ENCODE results near the gene DENND1A. TPM values are rescaled to one million over a fixed set of nuclear protein-coding genes. Genes with fewer than 3 reads are reported as not detected.
"Not testable (repeated sequence)": the region's sequence is repeated elsewhere in the genome, so short reads cannot be mapped to it uniquely, and the experiment has no call there.

Gene DENND1A
- polyA plus RNA-seq = 1 to 10 TPM; 2.6 to 7.5 (median 3.4) TPM

- peak; percentile 77 to 83 (median 81) for DNase-seq
- Mint-ChIP-seq H3K4me1 (peaks cover 29 to 30% of the 10 kb centered on the region in 2 donors), H3K36me3 (no peaks in the 10 kb centered on the region), H3K9me3 (no peaks in the 10 kb centered on the region), H3K4me3 (peak within 1 kb of the TSS; percentile 85 to 89 (median 87)), H3K27ac (peak within 1 kb of the TSS; percentile 52 to 87 (median 82)), H3K27me3 (ENCODE audit: low read depth in 3 of 3) (peaks cover 9 to 16% (median 9%) of the 10 kb centered on the region in 3 donors)
Observed at GRCh38 chr9:123929870-123930831, at the start of gene DENND1A. DENND1A (minus strand) TSS chr9:123930126; CDS start chr9:123929905, 221 bp downstream.

GRCh38 chr9:123978981-123979380 is 49.1 kb upstream of the DENND1A start:
- H3K36me3 Mint-ChIP-seq = no peaks in the 10 kb centered on the region
- no peaks in the 10 kb centered on the region for H3K9me3 Mint-ChIP-seq
- DNase-seq = no peak
- no peaks in the 10 kb centered on the region for H3K4me1 Mint-ChIP-seq
- no peak overlapping the region for H3K4me3 Mint-ChIP-seq
- no peak overlapping the region for H3K27ac Mint-ChIP-seq
- peaks cover 0 to 17% (median 3%) of the 10 kb centered on the region in 3 donors for H3K27me3 Mint-ChIP-seq (ENCODE audit: low read depth in 3 of 3)

DNA sequence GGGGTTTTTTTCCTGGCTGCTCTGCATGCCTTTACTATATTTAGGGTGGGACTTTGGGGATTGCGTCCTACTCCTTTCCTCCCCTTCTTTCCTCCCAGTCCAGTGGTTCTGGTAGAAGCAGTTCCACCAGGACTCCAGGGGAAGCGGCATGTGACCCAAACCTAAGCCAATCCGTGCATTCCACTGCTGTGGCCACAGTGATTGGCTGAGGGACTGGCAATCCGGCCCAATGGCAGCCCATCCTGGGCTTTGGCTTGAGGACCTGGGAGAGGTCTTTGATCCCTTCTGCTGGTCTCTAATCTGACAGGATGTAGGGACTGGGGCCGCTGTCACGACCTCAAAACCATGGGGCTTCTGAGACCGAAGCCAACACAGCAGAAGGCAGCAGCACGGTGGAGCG is 46.7 kb upstream of the DENND1A start:
- not testable (repeated sequence) for H3K4me3 Mint-ChIP-seq, H3K9me3 Mint-ChIP-seq, H3K4me1 Mint-ChIP-seq, H3K27ac Mint-ChIP-seq, DNase-seq, H3K36me3 Mint-ChIP-seq
- H3K27me3 Mint-ChIP-seq (ENCODE audit: low read depth in 3 of 3) = peaks cover 0 to 15% (median 3%) of the 10 kb centered on the region in 3 donors

DNA sequence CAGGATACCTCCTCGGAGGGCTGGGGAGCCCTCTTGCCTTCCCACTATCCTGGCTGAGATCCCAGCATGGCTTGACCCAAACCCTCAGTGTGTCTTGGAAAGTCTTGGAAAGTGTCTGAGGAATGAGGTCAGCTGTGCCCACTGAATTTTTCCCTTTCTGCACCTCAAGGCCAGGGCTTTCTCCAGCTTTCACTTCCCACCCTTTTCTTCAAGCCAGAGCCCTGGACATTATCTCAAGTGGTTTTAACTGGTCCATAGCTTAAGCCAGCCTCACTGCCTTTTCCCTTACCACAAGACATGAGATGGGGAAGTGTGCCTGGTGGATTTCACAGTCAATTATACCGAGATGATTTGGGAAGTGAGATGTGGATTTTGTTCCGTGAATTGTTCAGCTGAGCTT is 45.9 kb upstream of the DENND1A start:
- H3K27me3 Mint-ChIP-seq (ENCODE audit: low read depth in 3 of 3) = peaks cover 0 to 12% (median 3%) of the 10 kb centered on the region in 3 donors
- H3K9me3 Mint-ChIP-seq = no peaks in the 10 kb centered on the region
- H3K36me3 Mint-ChIP-seq = no peaks in the 10 kb centered on the region
- no peak for DNase-seq
- H3K4me3 Mint-ChIP-seq = no peak overlapping the region
- no peak overlapping the region for H3K27ac Mint-ChIP-seq
- no peaks in the 10 kb centered on the region for H3K4me1 Mint-ChIP-seq

- no peak for DNase-seq
- Mint-ChIP-seq H3K9me3 (no peaks in the 10 kb centered on the region), H3K36me3 (no peaks in the 10 kb centered on the region), H3K27ac (no peak overlapping the region), H3K27me3 (ENCODE audit: low read depth in 3 of 3) (peaks cover 0 to 3% (median 0%) of the 10 kb centered on the region in 3 donors), H3K4me1 (no peaks in the 10 kb centered on the region), H3K4me3 (no peak overlapping the region)
Observed at GRCh38 chr9:123974471-123974870, 44.5 kb upstream of the DENND1A start.

GRCh38 chr9:123973590-123974223 is 43.8 kb upstream of the DENND1A start:
- Mint-ChIP-seq H3K36me3 (no peaks in the 10 kb centered on the region), H3K4me1 (no peaks in the 10 kb centered on the region), H3K27ac (no peak overlapping the region), H3K9me3 (peaks cover 0 to 1% (median 0%) of the 10 kb centered on the region in 6 donors), H3K4me3 (no peak overlapping the region), H3K27me3 (ENCODE audit: low read depth in 3 of 3) (peaks cover 0 to 2% (median 2%) of the 10 kb centered on the region in 3 donors)
- DNase-seq = no peak

GRCh38 chr9:123972618-123973017 is 42.7 kb upstream of the DENND1A start:
- H3K9me3 Mint-ChIP-seq = peaks cover 0 to 1% (median 0%) of the 10 kb centered on the region in 6 donors
- H3K36me3 Mint-ChIP-seq = no peaks in the 10 kb centered on the region
- no peak overlapping the region for H3K27ac Mint-ChIP-seq
- DNase-seq = no peak
- peaks cover 0 to 5% (median 2%) of the 10 kb centered on the region in 3 donors for H3K27me3 Mint-ChIP-seq (ENCODE audit: low read depth in 3 of 3)
- no peaks in the 10 kb centered on the region for H3K4me1 Mint-ChIP-seq
- H3K4me3 Mint-ChIP-seq = no peak overlapping the region

DNA sequence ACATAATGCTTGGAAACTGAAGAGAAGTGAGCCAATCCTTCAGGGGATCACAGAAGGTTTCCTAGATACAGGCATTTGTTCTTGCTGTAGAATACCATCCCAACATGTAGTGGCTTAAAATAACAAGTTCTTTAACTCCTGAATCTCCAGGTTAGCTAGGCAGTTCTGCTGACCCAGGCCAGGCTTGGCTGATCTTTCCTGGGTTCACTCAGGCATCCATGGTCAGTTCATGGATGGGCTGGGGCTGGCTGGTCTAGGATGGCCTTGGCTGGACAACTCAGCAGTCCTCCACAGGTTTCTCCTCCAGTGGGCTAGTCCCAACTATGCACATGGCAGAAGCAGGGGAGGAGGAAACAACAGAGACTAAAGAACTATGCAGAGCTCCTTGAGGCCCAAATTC is 37.4 kb upstream of the DENND1A start:
- no peaks in the 10 kb centered on the region for H3K4me1 Mint-ChIP-seq
- DNase-seq = no peak
- peaks cover 3 to 19% (median 9%) of the 10 kb centered on the region in 3 donors for H3K27me3 Mint-ChIP-seq (ENCODE audit: low read depth in 3 of 3)
- H3K27ac Mint-ChIP-seq = no peak overlapping the region
- no peaks in the 10 kb centered on the region for H3K36me3 Mint-ChIP-seq
- peaks cover 0 to 1% (median 0%) of the 10 kb centered on the region in 6 donors for H3K9me3 Mint-ChIP-seq
- no peak overlapping the region for H3K4me3 Mint-ChIP-seq

GRCh38 chr9:123965801-123966686 is 36.1 kb upstream of the DENND1A start:
- Mint-ChIP-seq H3K36me3 (no peaks in the 10 kb centered on the region), H3K9me3 (peaks cover 0 to 1% (median 0%) of the 10 kb centered on the region in 6 donors), H3K4me3 (no peak overlapping the region), H3K27me3 (ENCODE audit: low read depth in 3 of 3) (peaks cover 7 to 19% (median 9%) of the 10 kb centered on the region in 3 donors), H3K4me1 (no peaks in the 10 kb centered on the region), H3K27ac (no peak overlapping the region)
- no peak for DNase-seq

DNA sequence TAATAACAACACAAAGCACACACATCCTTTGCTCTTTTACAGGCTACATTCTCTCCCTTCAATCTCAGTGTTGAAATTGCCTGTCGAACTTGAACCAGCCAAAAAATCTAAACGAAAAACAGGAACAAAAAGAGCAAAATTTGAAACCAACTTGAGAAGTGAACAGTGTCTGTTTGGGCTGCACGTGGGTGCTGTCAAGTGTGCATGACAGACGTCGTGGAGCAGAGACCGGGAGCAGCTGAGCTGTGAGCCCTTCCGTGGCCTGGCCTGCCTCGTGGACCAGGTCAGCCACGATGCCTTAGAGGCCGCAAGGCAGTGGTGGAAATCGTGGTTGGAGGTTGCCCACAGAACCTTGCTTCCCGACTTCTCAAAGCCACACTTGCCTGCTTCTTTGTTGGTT is 34.8 kb upstream of the DENND1A start:
- H3K4me3 Mint-ChIP-seq = no peak overlapping the region
- peaks cover 7 to 19% (median 9%) of the 10 kb centered on the region in 3 donors for H3K27me3 Mint-ChIP-seq (ENCODE audit: low read depth in 3 of 3)
- no peaks in the 10 kb centered on the region for H3K36me3 Mint-ChIP-seq
- peaks cover 0 to 1% (median 0%) of the 10 kb centered on the region in 6 donors for H3K9me3 Mint-ChIP-seq
- no peak overlapping the region for H3K27ac Mint-ChIP-seq
- H3K4me1 Mint-ChIP-seq = no peaks in the 10 kb centered on the region
- no peak for DNase-seq

GRCh38 chr9:123960965-123961364 is 31.0 kb upstream of the DENND1A start:
- DNase-seq = no peak
- H3K27ac Mint-ChIP-seq = no peak overlapping the region
- H3K36me3 Mint-ChIP-seq = no peaks in the 10 kb centered on the region
- H3K4me3 Mint-ChIP-seq = no peak overlapping the region
- no peaks in the 10 kb centered on the region for H3K9me3 Mint-ChIP-seq
- peaks cover 2 to 20% (median 11%) of the 10 kb centered on the region in 3 donors for H3K27me3 Mint-ChIP-seq (ENCODE audit: low read depth in 3 of 3)
- H3K4me1 Mint-ChIP-seq = no peaks in the 10 kb centered on the region

DNA sequence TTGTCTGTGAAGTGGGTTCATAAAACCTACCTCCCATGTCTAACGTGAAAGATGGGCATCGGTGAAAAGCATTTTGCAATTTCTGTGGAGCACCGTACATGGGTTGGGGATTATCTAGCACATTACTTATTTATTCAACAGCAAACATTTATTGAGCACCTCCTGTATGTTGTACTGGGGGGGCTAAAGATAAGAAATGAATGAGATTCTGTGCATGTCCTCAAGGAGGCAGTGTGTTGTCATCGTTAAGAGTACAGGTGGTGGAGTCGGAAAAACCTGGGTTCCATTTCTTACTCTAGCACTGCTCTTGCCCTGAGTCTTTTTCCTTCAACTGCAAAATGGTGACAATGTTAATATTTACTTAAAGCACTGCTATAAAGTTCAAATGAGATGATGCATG is 30.4 kb upstream of the DENND1A start:
- no peak overlapping the region for H3K4me3 Mint-ChIP-seq
- H3K4me1 Mint-ChIP-seq = no peaks in the 10 kb centered on the region
- no peaks in the 10 kb centered on the region for H3K36me3 Mint-ChIP-seq
- DNase-seq = no peak
- peaks cover 2 to 17% (median 11%) of the 10 kb centered on the region in 3 donors for H3K27me3 Mint-ChIP-seq (ENCODE audit: low read depth in 3 of 3)
- H3K27ac Mint-ChIP-seq = no peak overlapping the region
- H3K9me3 Mint-ChIP-seq = no peaks in the 10 kb centered on the region

DNA sequence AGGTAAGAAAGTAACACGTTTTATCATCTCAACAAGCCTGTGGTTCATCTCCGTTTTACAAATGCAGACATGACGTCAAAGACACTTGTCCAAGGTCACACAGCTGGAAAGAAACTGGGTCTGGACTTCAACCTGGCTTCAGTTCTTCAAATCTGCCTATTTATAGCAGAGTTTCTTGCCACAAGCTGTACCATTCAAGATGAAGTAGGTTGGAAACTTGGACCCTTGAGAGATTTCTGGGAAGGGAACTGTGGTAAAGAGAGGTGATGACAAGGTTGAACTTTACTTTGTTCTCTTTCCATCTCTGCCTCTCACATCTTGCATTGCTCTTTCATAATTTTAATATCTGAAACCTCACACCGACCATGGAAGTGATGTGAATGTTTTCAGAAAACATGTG is 29.9 kb upstream of the DENND1A start:
- H3K27ac Mint-ChIP-seq = no peak overlapping the region
- H3K36me3 Mint-ChIP-seq = no peaks in the 10 kb centered on the region
- H3K27me3 Mint-ChIP-seq (ENCODE audit: low read depth in 3 of 3) = peaks cover 0 to 12% (median 11%) of the 10 kb centered on the region in 3 donors
- H3K9me3 Mint-ChIP-seq = no peaks in the 10 kb centered on the region
- H3K4me3 Mint-ChIP-seq = no peak overlapping the region
- no peaks in the 10 kb centered on the region for H3K4me1 Mint-ChIP-seq
- no peak for DNase-seq

Measured in immature natural killer cell (primary cell).